Measurements from ENCODE around the gene GP2.

Gene GP2

GRCh38 chr16:20327444-20328041 is at the start of gene GP2:
Gene GP2, minus strand, starts transcription at chr16:20327513. Its CDS starts 1,082 bp downstream, at chr16:20326431.
- no peak for DNase-seq

- no peak for DNase-seq
Measured at GRCh38 chr16:20372701-20373100, 45.4 kb upstream of the GP2 start.

- no peak for DNase-seq
Measured at GRCh38 chr16:20369452-20370054, 42.2 kb upstream of the GP2 start.

- no peak for DNase-seq
Measured at GRCh38 chr16:20364051-20364450, 36.7 kb upstream of the GP2 start.

GRCh38 chr16:20363191-20363590 is 35.9 kb upstream of the GP2 start:
- no peak for DNase-seq

- no peak for DNase-seq
Measured at GRCh38 chr16:20359997-20360396, 32.7 kb upstream of the GP2 start.

- DNase-seq = no peak
Measured at GRCh38 chr16:20355114-20355782, 27.9 kb upstream of the GP2 start.

GRCh38 chr16:20353379-20353778 is 26.1 kb upstream of the GP2 start:
- no peak for DNase-seq

- DNase-seq = no peak
Measured at GRCh38 chr16:20352615-20353014, 25.3 kb upstream of the GP2 start, which contains the start of gene UMOD. Gene UMOD, minus strand, starts transcription at chr16:20352715. Its CDS starts 1,978 bp downstream, at chr16:20350737.

GRCh38 chr16:20349615-20350014 is 22.3 kb upstream of the GP2 start:
- DNase-seq = no peak

GRCh38 chr16:20348365-20349185 is 21.3 kb upstream of the GP2 start:
- no peak for DNase-seq

GRCh38 chr16:20347666-20348364 is 20.5 kb upstream of the GP2 start:
- DNase-seq = no peak

GRCh38 chr16:20344611-20345010 is 17.3 kb upstream of the GP2 start:
- no peak for DNase-seq

GRCh38 chr16:20339744-20340143 is 12.4 kb upstream of the GP2 start:
- no peak for DNase-seq

- no peak for DNase-seq
Measured at GRCh38 chr16:20336955-20337354, 9.6 kb upstream of the GP2 start.

- DNase-seq = no peak
Measured at GRCh38 chr16:20334396-20334795, 7.1 kb upstream of the GP2 start.

GRCh38 chr16:20333120-20333519 is 5.8 kb upstream of the GP2 start:
- DNase-seq = no peak

GRCh38 chr16:20332411-20332810 is 5.1 kb upstream of the GP2 start:
- DNase-seq = no peak

GRCh38 chr16:20331635-20332034 is 4.3 kb upstream of the GP2 start:
- DNase-seq = no peak

- DNase-seq = no peak
Measured at GRCh38 chr16:20329392-20330138, 2.3 kb upstream of the GP2 start.

- no peak for DNase-seq
Measured at GRCh38 chr16:20326321-20326720, 992 bp downstream of the GP2 start.

- DNase-seq = no peak
Measured at GRCh38 chr16:20325005-20325404, 2.3 kb downstream of the GP2 start.

Measured in stimulated activated CD4-positive, alpha-beta T cell treated with anti-CD3 and anti-CD28 coated beads, Interleukin-4, amount 100 ng/mL, for 1 hour (primary cell).